Measurements from ENCODE around the gene TEX54.
"Not testable (repeated sequence)": the region's sequence is repeated elsewhere in the genome, so short reads cannot be mapped to it uniquely, and the experiment has no call there.

The TEX54 gene

DNA sequence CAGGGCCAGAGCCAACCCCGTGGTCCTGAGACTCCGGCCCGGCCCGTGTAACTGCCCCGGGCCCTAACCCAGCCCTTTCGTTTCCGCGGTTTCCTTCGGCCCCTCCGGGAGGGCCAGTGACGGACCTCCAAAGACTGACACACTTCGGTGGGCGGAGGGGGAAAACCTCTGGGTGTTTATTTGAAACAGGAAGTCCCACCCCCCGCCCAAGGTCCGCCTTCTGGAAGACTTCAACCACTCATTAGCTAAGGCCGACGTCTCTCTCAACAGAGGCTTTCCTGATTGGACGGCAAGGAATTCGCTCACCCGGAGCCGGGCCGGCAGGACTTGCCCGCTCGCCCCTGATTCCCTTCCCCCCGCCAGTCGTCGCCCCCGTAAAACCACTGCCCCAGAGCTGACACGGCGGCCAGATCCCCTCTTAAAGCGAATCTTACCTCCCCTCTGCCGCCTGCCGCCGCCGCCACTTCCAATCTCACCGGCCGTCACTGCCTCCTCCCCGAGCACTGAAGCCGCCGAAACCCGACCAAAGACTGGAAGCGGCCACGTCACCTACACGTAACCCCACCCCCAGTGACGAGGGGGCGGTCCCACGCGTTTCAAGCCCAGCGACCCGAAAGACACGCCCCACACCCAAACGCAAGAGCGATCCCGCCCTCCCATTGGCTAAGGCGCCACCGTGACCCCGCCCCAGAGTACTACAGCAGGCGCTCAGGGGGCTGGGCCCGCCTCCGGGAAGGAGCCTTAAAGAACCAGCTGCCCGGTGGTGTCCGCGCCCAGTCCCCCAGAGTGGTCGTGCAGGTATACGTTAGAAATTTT lies 913 bp downstream of the TEX54 start, which contains the start of gene STX5:
TSS of gene STX5 (minus strand) at position 532 of the 816 bp plus-strand sequence. CDS start 808 bp downstream, outside the sequence.
- ChIA-PET CTCF (interaction anchor here (0.6 to 1.9 kb wide), 2 partner anchors 45 to 74 kb away, joined by 4 to 8 read pairs; partner anchors contain the start of gene TMEM179B), POLR2A (ENCODE audit: low non-redundant PET) (interaction anchor here (0.6 kb wide), 3 partner anchors 34 to 1025 kb away, joined by 3 to 6 read pairs (median 5); no protein-coding TSS in a partner anchor)
- H3K27ac ChIP-seq = peak within 1 kb of the TSS; percentile 86
- DNase-seq (ENCODE audit: low spot score) = peak; percentile 99
- TF ChIP-seq, protein P1, sequence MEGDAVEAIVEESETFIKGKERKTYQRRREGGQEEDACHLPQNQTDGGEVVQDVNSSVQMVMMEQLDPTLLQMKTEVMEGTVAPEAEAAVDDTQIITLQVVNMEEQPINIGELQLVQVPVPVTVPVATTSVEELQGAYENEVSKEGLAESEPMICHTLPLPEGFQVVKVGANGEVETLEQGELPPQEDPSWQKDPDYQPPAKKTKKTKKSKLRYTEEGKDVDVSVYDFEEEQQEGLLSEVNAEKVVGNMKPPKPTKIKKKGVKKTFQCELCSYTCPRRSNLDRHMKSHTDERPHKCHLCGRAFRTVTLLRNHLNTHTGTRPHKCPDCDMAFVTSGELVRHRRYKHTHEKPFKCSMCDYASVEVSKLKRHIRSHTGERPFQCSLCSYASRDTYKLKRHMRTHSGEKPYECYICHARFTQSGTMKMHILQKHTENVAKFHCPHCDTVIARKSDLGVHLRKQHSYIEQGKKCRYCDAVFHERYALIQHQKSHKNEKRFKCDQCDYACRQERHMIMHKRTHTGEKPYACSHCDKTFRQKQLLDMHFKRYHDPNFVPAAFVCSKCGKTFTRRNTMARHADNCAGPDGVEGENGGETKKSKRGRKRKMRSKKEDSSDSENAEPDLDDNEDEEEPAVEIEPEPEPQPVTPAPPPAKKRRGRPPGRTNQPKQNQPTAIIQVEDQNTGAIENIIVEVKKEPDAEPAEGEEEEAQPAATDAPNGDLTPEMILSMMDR (conservative IDR thresholded peaks at IDR 0.05; ENCODE audit: low read depth) = no peak

DNA sequence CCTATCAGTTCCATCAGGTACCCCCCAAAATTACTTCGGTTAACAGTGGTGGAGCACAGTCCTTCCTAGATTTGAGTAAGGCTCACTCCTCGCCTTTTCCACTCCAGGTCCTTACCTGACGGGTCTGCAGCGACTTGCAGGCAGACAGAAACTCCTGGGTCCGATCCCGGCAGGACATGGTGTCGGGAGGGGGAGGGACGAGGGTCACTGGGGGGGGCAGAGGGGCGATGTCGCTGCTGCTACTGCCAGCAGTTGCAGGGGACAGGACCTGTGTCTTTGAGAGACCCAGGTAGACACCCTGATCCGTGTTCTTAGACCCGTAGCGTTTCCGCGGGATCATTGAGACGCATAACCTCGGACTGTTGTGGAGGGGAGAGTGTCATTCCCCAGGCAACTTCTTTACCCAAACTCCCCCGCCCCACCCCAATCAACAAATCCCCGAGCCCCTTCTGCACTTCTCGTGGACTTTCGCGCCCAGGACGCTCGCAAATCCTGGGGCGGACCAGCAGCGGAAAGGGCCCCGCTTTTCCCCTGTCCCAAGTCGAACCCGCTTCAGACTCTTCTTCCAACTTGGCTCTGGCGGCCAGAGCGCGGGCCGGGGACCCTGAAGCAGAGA lies 1.6 kb downstream of the TEX54 start:
- TF ChIP-seq, protein P1 (conservative IDR thresholded peaks at IDR 0.05; ENCODE audit: low read depth) = no peak
- CTCF ChIA-PET = no interaction called here
- peak overlapping the region; percentile 86 for H3K27ac ChIP-seq
- POLR2A ChIA-PET (ENCODE audit: low non-redundant PET) = interaction anchor here (0.6 kb wide), 1 partner anchor 43 kb away, joined by 6 read pairs; no protein-coding TSS in a partner anchor
- DNase-seq (ENCODE audit: low spot score) = no peak

DNA sequence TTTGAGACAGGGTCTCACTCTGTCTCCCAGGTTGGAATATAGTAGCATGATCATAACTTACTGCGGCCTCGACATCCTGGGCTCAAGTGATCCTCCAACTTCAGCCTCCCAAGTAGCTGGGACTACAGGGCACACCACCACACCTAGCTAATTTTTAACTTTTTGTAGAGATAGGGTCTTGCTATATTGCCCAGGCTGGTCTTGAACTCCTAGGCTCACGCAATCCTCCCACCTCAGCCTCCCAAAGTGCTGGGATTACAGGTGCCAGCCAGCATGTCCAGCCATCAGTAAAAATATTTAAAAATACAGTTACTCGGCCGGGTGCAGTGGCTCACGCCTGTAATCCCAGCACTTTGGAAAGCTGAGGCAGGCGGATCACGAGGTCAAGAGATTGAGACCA lies 4.5 kb downstream of the TEX54 start:
- CTCF ChIA-PET; POLR2A ChIA-PET (ENCODE audit: low non-redundant PET); DNase-seq (ENCODE audit: low spot score): not testable (repeated sequence)
- peak overlapping the region; percentile 18; the same call in 1 of the 2 replicates for H3K27ac ChIP-seq

DNA sequence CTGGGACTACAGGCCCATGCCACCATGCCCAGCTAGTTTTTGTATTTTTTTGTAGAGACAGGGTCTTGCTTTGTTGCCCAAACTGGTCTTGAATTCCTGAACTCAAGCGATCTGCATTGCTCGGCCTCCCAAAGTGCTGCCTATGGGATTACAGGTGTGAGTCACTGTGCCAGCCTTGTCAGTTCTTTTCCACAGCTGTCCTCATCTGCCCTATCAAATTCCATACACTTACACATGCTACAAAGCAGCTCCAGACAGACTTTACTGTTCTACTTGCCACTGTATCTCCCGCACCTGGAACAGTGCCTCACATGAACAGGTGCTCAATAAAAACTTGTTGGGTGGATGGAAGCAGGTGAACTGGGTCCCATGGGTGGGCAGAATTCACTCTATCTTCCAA lies 9.0 kb downstream of the TEX54 start:
- POLR2A ChIA-PET (ENCODE audit: low non-redundant PET) = interaction anchor here (0.6 kb wide), 1 partner anchor 34 kb away, joined by 3 read pairs; no protein-coding TSS in a partner anchor

DNA sequence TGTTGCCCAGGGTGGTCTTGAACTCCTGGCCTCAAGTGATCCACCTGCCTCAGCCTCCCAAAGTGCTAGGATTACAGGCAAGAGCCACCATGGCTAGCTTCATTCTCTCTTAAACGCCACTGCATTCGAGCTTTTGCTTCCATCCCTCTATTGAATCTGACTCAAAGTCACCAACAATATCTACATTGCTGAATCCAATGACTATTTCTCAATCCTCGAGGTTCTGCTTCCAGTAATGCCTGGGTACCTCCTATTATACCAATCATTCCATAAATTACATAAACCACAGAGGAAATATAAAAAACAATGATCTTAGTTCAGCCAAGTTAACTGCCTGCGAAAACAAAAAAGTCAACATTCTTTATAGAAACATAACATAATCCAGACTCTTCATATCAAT lies 15.5 kb downstream of the TEX54 start:
- ChIA-PET POLR2A (ENCODE audit: low non-redundant PET) (no interaction called here), CTCF (interaction anchor here (0.6 kb wide), 1 partner anchor 10 kb away, joined by 3 read pairs; no protein-coding TSS in a partner anchor)
- TF ChIP-seq, protein P1 (conservative IDR thresholded peaks at IDR 0.05; ENCODE audit: low read depth) = no peak
- H3K27ac ChIP-seq = no peak overlapping the region
- DNase-seq (ENCODE audit: low spot score) = no peak

More for the DNA sequence above, 9.0 kb downstream of the TEX54 start:
- no peak overlapping the region for H3K27ac ChIP-seq
- CTCF ChIA-PET = interaction anchor here (0.7 kb wide), 2 partner anchors 36 to 40 kb away, joined by 3 to 4 read pairs; partner anchors contain the start of gene TMEM179B
- DNase-seq (ENCODE audit: low spot score) = no peak
- TF ChIP-seq, protein P1 (conservative IDR thresholded peaks at IDR 0.05; ENCODE audit: low read depth) = no peak

DNA sequence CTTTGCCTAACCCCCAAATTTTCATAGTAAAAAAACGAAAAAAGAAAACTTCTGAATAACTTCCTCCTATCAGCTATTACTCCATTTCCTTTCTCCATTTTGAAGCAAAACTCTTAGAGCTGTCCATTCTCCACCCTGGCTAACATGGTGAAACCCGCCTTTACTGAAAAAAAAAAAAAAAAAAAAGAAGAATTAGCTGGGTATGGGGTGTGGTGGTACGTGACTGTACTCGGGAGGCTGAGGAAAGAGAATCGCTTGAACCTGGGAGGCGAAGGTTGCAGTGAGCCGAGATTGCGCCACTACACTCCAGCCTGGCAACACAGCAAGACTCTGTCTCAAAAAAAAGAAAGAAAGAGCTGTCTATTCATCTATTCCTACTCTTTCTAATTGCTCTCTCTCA lies 16.1 kb downstream of the TEX54 start:
- TF ChIP-seq, protein P1 (conservative IDR thresholded peaks at IDR 0.05; ENCODE audit: low read depth) = no peak
- POLR2A ChIA-PET (ENCODE audit: low non-redundant PET) = no interaction called here
- CTCF ChIA-PET = interaction anchor here (0.6 to 0.7 kb wide), 3 partner anchors 10 to 86 kb away, joined by 3 to 4 read pairs (median 3); no protein-coding TSS in a partner anchor
- DNase-seq (ENCODE audit: low spot score) = no peak
- H3K27ac ChIP-seq = no peak overlapping the region
